SK-N-MC (cell line): ENCODE data around the gene SORBS1.

Experiments
- EZH2 ChIP-seq: fragments of 200-600 bp; sonication (generic); IDR thresholded peaks from one replicate; pipeline ENCODE4 v1.6.1; 2017; ENCODE audit warnings: antibody characterized with exemption
- FOXP2 ChIP-seq: optimal IDR thresholded peaks from 2 replicates; pipeline ENCODE3; 2011; ENCODE audit warnings: mild to moderate bottlenecking, moderate library complexity; ENCODE audit not compliant: insufficient read depth; ENCODE audit errors: extremely low read length, control extremely low read depth
- POLR2AphosphoS5 ChIP-seq: IDR thresholded peaks from 2 replicates; pipeline ENCODE4 v1.6.1; 2012; ENCODE audit warnings: mild to moderate bottlenecking, low read depth, low read length, borderline replicate concordance

- no peak for TF ChIP-seq POLR2AphosphoS5
- TF ChIP-seq EZH2: no peak
- TF ChIP-seq FOXP2: no peak
These were observed 39.1 kb downstream of the SORBS1 start for GRCh38 chr10:95522117-95522516.
